Activated T-helper 2 cell treated with anti-CD3 and anti-CD28 coated beads, Interferon-gamma antibody, Interleukin-2, Interleukin-4, amounts not matched to agents 10 μg/mL and 5 μg/mL and 100 μg/mL, durations not matched to agents 14 hours and 24 hours and 36 hours (primary cell): ENCODE results near the gene NUAK1. TPM values are rescaled to one million over a fixed set of nuclear protein-coding genes. Genes with fewer than 3 reads are reported as not detected.
"Not testable (repeated sequence)": the region's sequence is repeated elsewhere in the genome, so short reads cannot be mapped to it uniquely, and the experiment has no call there.

Experiments used
- DNase-seq: peaks from one replicate; pipeline ENCODE4 v3.0.0; 2021; ENCODE audit warnings: low spot score
- H3K27ac Mint-ChIP-seq: one replicate; pipeline ENCODE4 v1.8.0; 2021; ENCODE audit warnings: mixed read lengths
- H3K27me3 Mint-ChIP-seq: one replicate; pipeline ENCODE4 v1.8.0; 2021; ENCODE audit warnings: low read depth, mixed read lengths
- H3K36me3 Mint-ChIP-seq: one replicate; pipeline ENCODE4 v1.8.0; 2021; ENCODE audit warnings: low read depth, mixed read lengths
- H3K4me1 Mint-ChIP-seq: one replicate; pipeline ENCODE4 v1.8.0; 2021; ENCODE audit warnings: low read depth, mixed read lengths
- H3K4me3 Mint-ChIP-seq: one replicate; pipeline ENCODE4 v1.8.0; 2021; ENCODE audit warnings: low read depth, mild to moderate bottlenecking, moderate library complexity, mixed read lengths
- H3K9me3 Mint-ChIP-seq: one replicate; pipeline ENCODE4 v1.8.0; 2021; ENCODE audit warnings: mixed read lengths
- intact Hi-C: fragments of 100-400 bp; cut with micrococcal nuclease; formaldehyde crosslinking; loops from one replicate; pipeline ENCODE4 v1.15.1; 2023
- total RNA-seq: library from RNA; stranded (reverse); gene quantifications from 2 replicates; pipeline ENCODE4 v1.2.3, GENCODE V29; 2022

Gene NUAK1
- total RNA-seq, 1 donor from 2014 or later = 0.02 TPM

DNA sequence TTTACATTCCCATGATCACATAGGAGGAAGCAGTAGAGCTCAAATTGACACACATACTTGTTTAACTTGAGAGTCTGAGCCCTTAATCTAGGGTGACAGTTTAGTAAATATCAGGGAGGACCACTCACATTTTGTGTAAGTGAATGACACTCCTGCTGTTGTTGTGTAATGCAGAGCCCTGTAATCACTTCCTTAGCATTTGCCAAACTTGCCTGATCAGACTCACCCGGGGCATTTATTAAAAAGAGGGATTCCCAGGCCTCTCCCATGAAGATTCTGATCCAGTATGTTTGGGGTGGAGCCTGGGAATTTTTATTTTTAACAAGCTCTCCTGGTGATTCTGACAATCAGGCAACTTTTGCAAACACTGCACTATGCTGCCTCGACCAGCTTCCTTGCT is 119.6 kb downstream of the NUAK1 start:
- H3K4me3 Mint-ChIP-seq = no peak overlapping the region
- peaks cover 4% of the 10 kb centered on the region for H3K4me1 Mint-ChIP-seq
- H3K36me3 Mint-ChIP-seq = no peaks in the 10 kb centered on the region
- intact Hi-C loops = no loop called here
- H3K27me3 Mint-ChIP-seq = peaks cover 5% of the 10 kb centered on the region
- no peak overlapping the region for H3K27ac Mint-ChIP-seq
- H3K9me3 Mint-ChIP-seq = peaks cover 17% of the 10 kb centered on the region
- no peak for DNase-seq

DNA sequence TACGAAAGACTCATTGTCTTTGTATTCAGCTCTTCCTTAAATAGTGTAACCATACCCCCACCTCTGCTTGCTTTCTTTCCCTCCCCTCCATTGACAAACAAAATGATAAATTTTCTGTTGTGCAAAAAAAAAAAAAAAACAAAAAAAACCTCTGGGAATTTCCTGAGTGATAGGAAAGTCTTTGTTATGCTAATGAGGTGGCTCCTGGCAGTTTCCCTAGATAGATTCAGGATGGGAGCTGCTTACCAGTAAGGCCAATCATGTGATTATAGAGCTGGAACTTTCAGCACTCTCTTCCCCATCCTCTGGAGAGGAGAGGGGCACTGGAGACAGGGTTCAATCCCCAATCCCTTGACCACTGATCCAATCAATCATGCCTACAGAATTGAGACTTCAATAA is 120.5 kb downstream of the NUAK1 start:
- H3K9me3 Mint-ChIP-seq = peaks cover 17% of the 10 kb centered on the region
- H3K27ac Mint-ChIP-seq = no peak overlapping the region
- DNase-seq = no peak
- H3K4me1 Mint-ChIP-seq = peaks cover 4% of the 10 kb centered on the region
- peaks cover 5% of the 10 kb centered on the region for H3K27me3 Mint-ChIP-seq
- no peaks in the 10 kb centered on the region for H3K36me3 Mint-ChIP-seq
- intact Hi-C loops = no loop called here
- no peak overlapping the region for H3K4me3 Mint-ChIP-seq

DNA sequence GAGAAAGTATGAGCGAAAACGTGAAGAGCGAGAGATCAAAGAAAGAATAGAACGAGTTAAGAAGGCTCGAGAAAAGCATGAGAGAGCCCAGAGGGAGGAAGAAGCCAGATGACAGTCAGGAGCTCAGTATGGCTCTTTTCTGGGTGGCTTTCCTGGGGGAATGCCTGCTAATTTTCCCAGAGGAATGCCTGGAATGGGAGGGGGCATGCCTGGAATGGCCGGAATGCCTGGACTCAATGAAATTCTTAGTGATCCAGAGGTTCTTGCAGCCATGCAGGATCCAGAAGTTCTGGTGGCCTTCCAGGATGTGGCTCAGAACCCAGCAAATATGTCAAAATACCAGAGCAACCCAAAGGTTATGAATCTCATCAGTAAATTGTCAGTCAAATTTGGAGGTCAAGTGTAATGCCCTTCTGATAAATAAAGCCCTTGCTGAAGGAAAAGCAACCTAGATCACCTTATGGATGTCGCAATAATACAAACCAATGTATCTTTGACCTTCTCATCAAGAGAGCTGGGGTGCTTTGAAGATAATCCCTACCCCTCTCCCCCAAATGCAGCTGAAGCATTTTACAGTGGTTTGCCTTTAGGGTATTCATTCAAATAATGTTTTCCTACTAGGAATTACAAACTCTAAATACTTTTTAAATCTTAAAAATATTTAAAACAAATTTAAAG is 122.0 kb downstream of the NUAK1 start:
- H3K36me3 Mint-ChIP-seq, H3K27me3 Mint-ChIP-seq, H3K4me1 Mint-ChIP-seq, H3K4me3 Mint-ChIP-seq, H3K27ac Mint-ChIP-seq, DNase-seq, intact Hi-C loops: not testable (repeated sequence)
- peaks cover 17% of the 10 kb centered on the region for H3K9me3 Mint-ChIP-seq

DNA sequence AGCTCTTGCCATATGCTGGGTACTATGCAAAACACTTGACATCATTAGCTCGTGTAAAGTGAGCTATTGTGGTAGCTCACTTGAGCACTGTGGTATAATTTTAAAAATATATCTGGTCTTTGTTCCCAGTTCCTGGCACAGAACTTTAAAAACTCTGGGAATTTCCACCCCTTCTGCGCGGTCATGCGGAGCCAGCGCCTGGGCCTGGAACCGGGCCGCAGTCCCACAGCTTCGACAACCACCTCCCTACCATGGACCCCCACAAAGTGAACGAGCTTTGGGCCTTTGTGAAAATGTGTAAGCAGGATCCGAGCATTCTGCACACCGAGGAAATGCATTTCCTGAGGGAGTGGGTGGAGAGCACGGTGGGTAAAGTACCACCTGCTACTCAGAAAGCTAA is 123.1 kb downstream of the NUAK1 start:
- peaks cover 17% of the 10 kb centered on the region for H3K9me3 Mint-ChIP-seq
- intact Hi-C loops = no loop called here
- no peaks in the 10 kb centered on the region for H3K4me1 Mint-ChIP-seq
- H3K4me3 Mint-ChIP-seq = no peak overlapping the region
- peaks cover 5% of the 10 kb centered on the region for H3K27me3 Mint-ChIP-seq
- H3K36me3 Mint-ChIP-seq = no peaks in the 10 kb centered on the region
- no peak overlapping the region for H3K27ac Mint-ChIP-seq
- DNase-seq = no peak

DNA sequence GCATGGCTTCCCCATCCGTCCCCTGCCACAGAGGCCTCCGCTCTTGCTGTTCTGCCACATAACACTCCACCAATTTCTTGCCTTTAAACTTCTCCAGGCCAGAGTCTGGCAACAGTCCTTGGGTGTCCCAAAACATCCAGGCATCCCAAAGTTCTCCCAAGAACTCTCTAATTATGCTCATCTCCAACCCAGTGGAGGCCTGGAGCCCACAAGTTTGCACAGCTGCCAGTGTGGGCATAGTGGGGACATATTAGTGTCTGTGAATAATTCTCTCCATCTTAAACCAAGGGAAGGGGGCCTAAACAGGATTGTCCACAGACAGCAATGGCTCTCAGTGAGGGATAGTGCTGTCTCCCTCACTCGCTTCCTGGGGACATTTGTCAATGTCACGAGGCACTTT is 124.8 kb downstream of the NUAK1 start:
- Mint-ChIP-seq H3K9me3 (peaks cover 3% of the 10 kb centered on the region), H3K27ac (no peak overlapping the region), H3K27me3 (peaks cover 1% of the 10 kb centered on the region), H3K36me3 (no peaks in the 10 kb centered on the region), H3K4me1 (no peaks in the 10 kb centered on the region), H3K4me3 (no peak overlapping the region)
- DNase-seq = no peak
- intact Hi-C loops = no loop called here

Other genes with a start within 250 kb of the NUAK1 start
- 5.0 and 5.7 TPM in 2 replicates for gene CKAP4, start 109.1 kb upstream of the NUAK1 start, total RNA-seq
- gene TCP11L2, start 163.8 kb upstream of the NUAK1 start, total RNA-seq = 4.8 and 5.1 TPM in 2 replicates
- 8.7 and 8.9 TPM in 2 replicates for gene POLR3B, start 218.8 kb upstream of the NUAK1 start, total RNA-seq